HepG2 (cell line): Measurements from ENCODE around the gene TAF1C. TPM values are rescaled to one million over a fixed set of nuclear protein-coding genes. Genes with fewer than 3 reads are reported as not detected.

Experiments used
- ATAC-seq: fragments of 200-7000 bp; cut with Tn5 transposase; 3 replicates; pipeline ENCODE4 v1.9.1; 2020; ENCODE audit warnings: mild to moderate bottlenecking, moderate library complexity
- BruUV-seq: library from RNA; stranded (reverse); fragments of 400-500 nt; replicated peaks from 2 replicates; lab custom pipeline; 2021; lab: Mats Ljungman, UMichigan
- CTCF ChIA-PET: fragments of 300-600 bp; formaldehyde crosslinking; extraction: SDS; loops from one replicate; lab custom pipeline; 2021; ENCODE audit warnings: low total read pairs, inconsistent platforms, low intra/inter-chr PET ratio; lab: Yijun Ruan, JAX
- POLR2A ChIA-PET: fragments of 350-600 bp; sonication (Branson Sonifier 250); formaldehyde crosslinking; loops from one replicate; lab custom pipeline; 2020; ENCODE audit warnings: antibody characterized with exemption, inconsistent platforms; lab: Yijun Ruan, JAX
- DNase-seq: peaks from one replicate; pipeline ENCODE4 v3.0.0-alpha.2; 2015; ENCODE audit warnings: low spot score
- FAIRE-seq: peaks from 3 replicates; lab custom pipeline; 2011; peaks lifted over from hg19 to GRCh38; lab: Jason Lieb, UNC
- H2AFZ ChIP-seq: one replicate; pipeline ENCODE4 v1.6.1; 2011; ENCODE audit warnings: low read length, inconsistent platforms
- H3K27ac ChIP-seq: fragments of 300-600 bp; 3 replicates; pipeline ENCODE4 v1.8.0; 2011; ENCODE audit warnings: mixed run types, mild to moderate bottlenecking, mixed read lengths, low read length, inconsistent platforms; ENCODE audit not compliant: insufficient read depth; ENCODE audit errors: extremely low read length
- H3K27me3 ChIP-seq, 2 experiments: fragments of 200-600 bp in 1 of 2; 2 replicates in 1 of 2; 3 replicates in 1 of 2; pipeline versions ENCODE4 v1.6.0 to v1.8.0; 2011; ENCODE audit warnings: low read length in 2 of 2, mild to moderate bottlenecking in 2 of 2, moderate library complexity in 2 of 2, inconsistent platforms in 1 of 2; ENCODE audit not compliant: insufficient read depth in 2 of 2, control insufficient read depth in 1 of 2
- H3K36me3 ChIP-seq, 2 experiments: fragments of 200-600 bp in 1 of 2; replicated peaks in 1 of 2; 2 replicates in 1 of 2; 3 replicates in 1 of 2; pipeline versions ENCODE4 v1.5.1 to v1.8.0; 2011; ENCODE audit warnings: low read length in 2 of 2, inconsistent platforms in 1 of 2; ENCODE audit not compliant: insufficient read depth in 2 of 2, control insufficient read depth in 1 of 2
- H3K4me1 ChIP-seq: 2 replicates; pipeline ENCODE4 v1.5.1; 2012; ENCODE audit warnings: low read length, inconsistent platforms; ENCODE audit not compliant: insufficient read depth
- H3K4me2 ChIP-seq: 2 replicates; pipeline ENCODE4 v1.6.0; 2011; ENCODE audit warnings: low read depth, low read length, inconsistent platforms
- H3K4me3 ChIP-seq, 3 experiments: fragments of 200-600 bp in 1 of 3; sonication (generic), shearing (Covaris generic) in 1 of 3; replicated peaks in 1 of 3; 2 replicates each; pipeline ENCODE4 v1.5.1; 2011 to 2016; ENCODE audit warnings: low read length in 3 of 3, inconsistent platforms in 2 of 3, low read depth in 2 of 3, mild to moderate bottlenecking in 2 of 3, control low read depth in 1 of 3, mixed read lengths in 1 of 3; ENCODE audit not compliant: insufficient read depth in 1 of 3
- H3K79me2 ChIP-seq: one replicate; pipeline ENCODE4 v1.6.1; 2011; ENCODE audit warnings: low read length, inconsistent platforms; ENCODE audit not compliant: insufficient read depth
- H3K9ac ChIP-seq: 2 replicates; pipeline ENCODE4 v1.6.0; 2011; ENCODE audit warnings: mild to moderate bottlenecking, low read depth, low read length, inconsistent platforms; ENCODE audit not compliant: insufficient read depth
- H3K9me3 ChIP-seq: 2 replicates; pipeline ENCODE4 v1.5.1; 2012; ENCODE audit warnings: mild to moderate bottlenecking, low read length
- H4K20me1 ChIP-seq: 2 replicates; pipeline ENCODE4 v1.6.0; 2011; ENCODE audit warnings: inconsistent platforms, mild to moderate bottlenecking, low read length, moderate library complexity; ENCODE audit not compliant: insufficient read depth
- ATF2 ChIP-seq: sonication (generic); formaldehyde crosslinking; IDR thresholded peaks from 2 replicates; pipeline ENCODE4 v1.4.0; 2020; ENCODE audit warnings: missing genetic modification reagents
- CEBPB ChIP-seq: IDR thresholded peaks from 2 replicates; pipeline ENCODE4 v1.6.1; 2011; ENCODE audit warnings: low read depth, low read length, improper control_type of control experiment, borderline replicate concordance
- CREB1 ChIP-seq, 2 experiments: fragments of 450-650 bp in 1 of 2; IDR thresholded peaks; 2 replicates each; pipeline ENCODE4 v1.6.1; 2016 to 2017; ENCODE audit warnings: control low read depth in 1 of 2, mild to moderate bottlenecking in 1 of 2, missing compliant biosample characterization in 1 of 2, missing genetic modification characterization in 1 of 2
- FOSL2 ChIP-seq: sonication (generic); formaldehyde crosslinking; IDR thresholded peaks from 2 replicates; pipeline ENCODE4 v1.4.0; 2020; ENCODE audit warnings: missing genetic modification reagents
- NFRKB ChIP-seq: fragments of 450-650 bp; IDR thresholded peaks from 2 replicates; pipeline ENCODE4 v1.6.1; 2017
- UBTF ChIP-seq: sonication (generic); formaldehyde crosslinking; IDR thresholded peaks from 2 replicates; pipeline ENCODE4 v1.4.0; 2020; ENCODE audit warnings: mild to moderate bottlenecking, missing genetic modification reagents
- ZNF781 ChIP-seq: sonication (generic); formaldehyde crosslinking; IDR thresholded peaks from 2 replicates; pipeline ENCODE4 v1.5.1; 2020; ENCODE audit warnings: borderline replicate concordance, mild to moderate bottlenecking, missing genetic modification reagents; ENCODE audit errors: not compliant biosample characterization
- WGBS: methylation state at CpG from one replicate; pipeline ENCODE4 v1.1.6; 2017; ENCODE audit warnings: low lambda C conversion rate; 5-methylcytosine and 5-hydroxymethylcytosine counted together
- in situ Hi-C: cut with HindIII; loops from 2 replicates; pipeline ENCODE4 v1.10.0; 2017; ENCODE audit warnings: low pct_unique_long_range_greater_than_20kb; ENCODE audit not compliant: extremely low pct_ligation_motif_present
- intact Hi-C: fragments of 100-400 bp; cut with micrococcal nuclease; formaldehyde crosslinking; loops from one replicate; pipeline ENCODE4 v1.10.0; 2022; ENCODE audit not compliant: unreplicated experiment
- polyA plus RNA-seq, 8 experiments: library from polyadenylated mRNA; depleted of rRNA in 3 of 8; stranded (reverse) in 7 of 8; unstranded in 1 of 8; fragments of >200 nt; fragmentation: Illumina TruSeq in 4 of 8; extraction: Trizol in 4 of 8; gene quantifications; 2 replicates each; pipeline versions ENCODE4 v1.2.1 to v1.2.3, GENCODE V29; 2011 to 2016; ENCODE audit warnings: low read depth in 4 of 8, missing spikeins in 1 of 8, mixed read lengths in 1 of 8; ENCODE audit not compliant: insufficient read depth in 1 of 8
- total RNA-seq, 5 experiments: library from RNA; depleted of rRNA; stranded (reverse); fragments of >200 nt; fragmentation: Illumina TruSeq; extraction: Trizol; gene quantifications; 2 replicates each; pipeline ENCODE4 v1.2.3, GENCODE V29; 2016; ENCODE audit warnings: low read depth in 1 of 5

TAF1C gene
- total and polyA plus RNA-seq, 2 of the 13 experiments (the other 11 are each of a cell fraction or from before 2014, with no cell fraction given), result 15.6 to 20.8 TPM

GRCh38 chr16:84215531-84215930 is 28.7 kb upstream of the TAF1C start:
- CTCF ChIA-PET, result no interaction called here
- WGBS, result 49% methylated on average over 5 of the region's 5 CpGs

GRCh38 chr16:84214451-84215066 is 27.7 kb upstream of the TAF1C start:
- TF ChIP-seq CEBPB, result 0 out of 2 replicates have a peak, but pooled peaks have one; percentile 1
- TF ChIP-seq NFRKB, result no peak
- TF ChIP-seq FOSL2 (CRISPR knock-in tag), result peak; percentile 81
- 0 out of 2 replicates have a peak, but pooled peaks have one; percentile 14 for TF ChIP-seq CREB1 (IDR thresholded peaks at IDR 0.05)
- TF ChIP-seq CREB1 (CRISPR knock-in tag; IDR thresholded peaks at IDR 0.05), result no peak
- no peak for TF ChIP-seq ATF2 (CRISPR knock-in tag)
- H3K27ac ChIP-seq, result no peak overlapping the region
- no peaks in the 10 kb centered on the region for H3K9me3 ChIP-seq
- ChIA-PET CTCF (no interaction called here), POLR2A (no interaction called here)
- in situ Hi-C loops, result no loop called here
- no TSS peak for BruUV-seq
- H4K20me1 ChIP-seq, result no peaks in the 10 kb centered on the region
- no peak overlapping the region for H3K4me2 ChIP-seq
- H3K27me3 ChIP-seq, result peaks cover 2 to 35% of the 10 kb centered on the region in 2 experiments; a peak in 2 of 5 replicates
- 6% methylated on average over 13 of the region's 15 CpGs for WGBS
- FAIRE-seq (no peak), ATAC-seq (peak; percentile 48), DNase-seq (no peak)
- no peak overlapping the region for H3K4me3 ChIP-seq
- H3K9ac ChIP-seq, result no peak overlapping the region
- H2AFZ ChIP-seq, result no peak overlapping the region
- no peaks in the 10 kb centered on the region for H3K79me2 ChIP-seq
- H3K36me3 ChIP-seq, result no peaks in the 10 kb centered on the region
- H3K4me1 ChIP-seq, result no peaks in the 10 kb centered on the region
- intact Hi-C loops, result no loop called here

More at GRCh38 chr16:84215531-84215930, 28.7 kb upstream of the TAF1C start:
- intact Hi-C loops (no loop called here), in situ Hi-C loops (no loop called here)
- no TSS peak for BruUV-seq
- Histone ChIP-seq H3K4me2 (no peak overlapping the region), H4K20me1 (no peaks in the 10 kb centered on the region), H3K79me2 (no peaks in the 10 kb centered on the region), H2AFZ (no peak overlapping the region), H3K9ac (no peak overlapping the region), H3K36me3 (no peaks in the 10 kb centered on the region), H3K4me3 (no peak overlapping the region), H3K27me3 (peaks cover 2 to 40% of the 10 kb centered on the region in 2 experiments; a peak in 3 of 5 replicates)
- no peak for FAIRE-seq
- no peak for TF ChIP-seq UBTF (CRISPR knock-in tag)
- TF ChIP-seq ZNF781 (CRISPR knock-in tag), result no peak
- TF ChIP-seq, all 625 proteins: peak for 0
- Histone ChIP-seq H3K9me3 (no peaks in the 10 kb centered on the region), H3K4me1 (no peaks in the 10 kb centered on the region), H3K27ac (no peak overlapping the region)
- no peak for DNase-seq
- POLR2A ChIA-PET, result no interaction called here
- no peak for ATAC-seq
